COLO829 (cell line): Measurements from ENCODE around the gene USP49.

Experiments used
- DNase-seq: peaks from one replicate; pipeline ENCODE4 v3.0.0; 2012; ENCODE audit warnings: low spot score

The USP49 gene

DNA sequence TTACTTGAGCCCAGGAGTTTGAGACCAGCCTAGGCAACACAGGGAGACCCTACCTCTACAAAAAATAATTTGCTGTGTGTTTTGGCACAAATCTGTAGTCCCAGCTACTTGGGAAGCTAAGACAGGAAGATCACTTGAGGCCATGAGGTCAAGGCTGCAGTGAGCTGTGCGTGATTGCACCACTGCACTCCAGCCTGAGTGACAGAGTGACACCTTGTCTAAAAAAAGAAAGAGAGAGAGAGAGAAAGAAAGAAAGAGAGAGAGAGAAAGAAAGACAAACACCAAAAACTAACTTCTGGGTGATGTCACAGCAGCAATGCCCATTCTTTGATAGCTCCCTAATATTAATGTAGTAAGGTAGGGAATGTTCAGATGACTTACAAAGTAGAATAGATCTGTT is 20.4 kb downstream of the USP49 start:
- no peak for DNase-seq

DNA sequence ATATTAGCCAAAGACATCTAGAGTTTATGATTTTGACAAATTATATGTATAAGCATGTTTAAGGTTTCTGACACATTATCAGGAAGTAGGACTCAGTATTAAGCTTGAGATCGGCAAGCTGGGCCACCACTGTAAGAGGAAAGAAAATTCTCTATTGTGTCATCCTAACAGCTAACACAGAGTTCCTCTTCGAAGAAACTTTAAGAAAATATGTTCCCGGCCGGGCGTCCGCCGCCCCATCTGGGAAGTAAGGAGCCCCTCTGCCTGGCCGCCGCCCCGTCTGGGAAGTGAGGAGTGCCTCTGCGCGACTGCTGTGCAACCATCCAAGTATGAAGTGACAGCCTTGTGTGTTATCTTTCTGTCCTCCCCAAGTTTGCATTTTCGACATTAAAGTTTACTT is 23.0 kb downstream of the USP49 start:
- no peak for DNase-seq

DNA sequence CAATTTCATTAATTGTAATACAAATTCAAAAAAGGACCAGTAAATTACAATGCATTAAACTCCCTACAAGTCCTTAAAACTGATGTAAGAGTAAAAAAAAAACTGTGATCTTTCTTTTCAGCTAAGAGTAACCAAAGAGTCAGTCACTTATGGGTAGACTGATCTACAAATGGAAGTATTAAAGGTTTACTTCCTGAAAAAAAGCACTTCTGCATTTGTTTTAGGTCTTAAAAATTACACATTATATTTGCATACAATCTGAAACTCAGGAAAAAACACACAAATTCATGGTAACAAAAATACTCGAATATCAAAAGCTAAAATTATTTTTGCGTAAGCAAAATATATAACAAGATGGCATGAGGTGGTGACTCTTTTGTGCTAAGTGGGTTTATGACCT is 23.5 kb downstream of the USP49 start:
- no peak for DNase-seq

DNA sequence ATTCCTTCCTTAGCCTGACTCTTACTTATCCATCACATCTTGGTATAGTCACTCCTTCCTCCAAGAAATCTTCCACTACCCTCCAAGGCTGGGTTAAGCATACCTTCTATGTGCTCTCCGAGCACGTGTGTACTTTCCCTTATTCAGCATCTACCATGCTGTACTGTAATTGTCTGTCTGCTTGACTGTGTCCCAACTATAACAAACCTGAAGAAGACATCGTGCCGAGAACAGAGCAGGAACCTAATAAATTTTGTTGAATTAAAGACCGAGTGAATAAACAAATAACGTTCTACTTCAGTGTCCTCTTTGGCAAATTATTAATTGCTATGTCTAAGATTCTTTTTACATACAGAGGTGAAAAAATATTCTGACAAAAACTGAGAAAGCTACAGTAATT is 35.8 kb downstream of the USP49 start:
- no peak for DNase-seq

DNA sequence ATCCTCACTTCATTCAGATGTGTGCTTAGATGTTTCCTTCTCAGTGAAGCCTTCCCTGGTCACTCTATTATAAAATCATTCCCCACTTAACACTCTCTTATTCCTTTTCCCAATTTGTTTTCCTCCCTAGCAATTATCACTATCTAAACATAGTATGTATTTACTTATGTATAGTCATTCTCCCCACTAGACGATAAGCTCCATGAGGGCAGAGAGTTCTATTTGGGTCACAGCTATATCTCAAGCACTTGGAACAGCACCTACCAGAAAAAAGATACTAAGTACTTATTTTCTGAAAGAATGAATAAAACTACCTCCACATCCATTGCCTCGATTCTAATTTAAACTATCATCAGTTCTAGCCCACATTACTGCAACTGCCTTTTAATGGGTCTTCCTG is 36.5 kb downstream of the USP49 start:
- DNase-seq: no peak

DNA sequence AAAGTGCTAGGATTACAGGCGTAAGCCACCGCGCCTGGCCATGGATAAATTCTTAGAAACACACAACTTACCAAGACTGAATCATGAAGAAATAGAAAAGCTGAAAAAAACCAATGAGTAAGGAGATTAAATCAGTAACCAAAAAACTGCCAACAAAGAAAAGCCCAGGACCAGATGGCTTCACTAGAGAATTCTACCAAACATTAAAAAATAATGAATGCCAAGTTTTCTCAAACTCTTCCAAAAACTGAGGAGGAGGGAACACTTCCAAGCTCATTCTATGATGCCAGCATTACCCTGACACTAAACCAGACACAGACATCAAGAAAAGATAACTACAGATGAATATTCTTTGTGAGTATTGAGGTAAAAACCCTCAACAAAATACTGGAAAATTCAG is 44.3 kb downstream of the USP49 start:
- no peak for DNase-seq

DNA sequence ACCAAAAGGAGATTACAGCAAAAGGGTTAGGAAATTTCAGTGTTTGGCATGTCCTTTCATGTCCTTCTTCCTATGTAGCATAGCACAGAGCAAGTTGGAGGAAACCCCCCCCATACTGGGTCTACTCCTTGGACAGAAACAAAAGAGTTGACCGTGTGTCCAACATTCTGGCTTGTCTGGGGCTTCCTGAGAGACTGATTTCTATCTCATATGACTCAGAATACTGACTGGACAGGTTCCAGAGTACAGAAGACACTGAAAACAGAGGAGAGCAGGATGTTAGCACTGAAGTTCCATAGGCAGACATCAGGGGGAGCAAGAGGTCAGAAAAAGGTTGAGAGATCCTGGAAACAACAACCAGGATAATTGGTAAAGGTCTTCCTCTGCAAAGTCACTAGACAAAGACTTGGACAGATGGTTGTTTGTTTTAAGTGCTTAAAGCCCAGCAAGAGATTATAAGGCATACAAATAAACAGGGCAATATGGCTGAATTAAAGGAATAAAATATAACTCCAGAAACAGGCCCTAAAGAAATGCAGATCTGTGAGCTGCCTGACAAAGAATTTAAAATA is 48.4 kb downstream of the USP49 start:
- peak; percentile 86 for DNase-seq

DNA sequence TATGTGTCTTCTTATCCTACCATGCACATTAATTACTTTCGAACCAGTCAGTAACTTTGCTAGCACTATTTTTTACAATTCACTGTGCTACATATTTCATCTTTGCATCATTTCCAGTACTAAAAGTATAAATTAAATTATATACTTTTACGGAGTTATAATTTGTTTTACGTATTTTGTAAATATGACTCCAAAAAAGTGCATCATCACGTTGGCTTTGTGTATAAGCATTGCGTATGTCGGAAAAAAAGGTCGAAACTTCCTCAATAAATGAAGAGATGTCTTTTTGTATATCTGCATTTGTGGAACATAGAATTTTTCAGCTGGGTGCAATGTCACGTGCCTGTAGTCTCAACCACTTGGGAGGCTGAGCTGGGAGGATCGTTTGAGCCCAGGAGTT is 52.0 kb downstream of the USP49 start:
- DNase-seq: no peak

DNA sequence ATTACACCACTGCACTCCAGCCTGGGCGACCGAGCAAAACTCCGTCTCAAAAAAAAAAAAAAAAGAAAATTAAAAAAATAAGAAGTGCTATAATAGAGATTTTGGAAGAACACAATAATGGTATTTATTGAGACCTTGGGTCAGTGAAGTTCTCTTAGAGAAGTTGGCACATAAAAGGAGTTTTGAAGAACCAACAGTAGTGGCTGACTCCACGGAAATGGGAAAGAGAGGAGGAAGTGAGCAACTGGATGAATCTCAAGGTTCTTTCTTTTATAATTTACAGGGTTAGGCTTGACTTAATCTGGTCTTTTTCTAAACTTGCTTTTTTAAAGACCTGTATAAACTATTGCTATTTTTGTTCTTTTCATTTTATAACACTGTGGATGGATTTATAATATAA is 54.8 kb downstream of the USP49 start:
- no peak for DNase-seq

DNA sequence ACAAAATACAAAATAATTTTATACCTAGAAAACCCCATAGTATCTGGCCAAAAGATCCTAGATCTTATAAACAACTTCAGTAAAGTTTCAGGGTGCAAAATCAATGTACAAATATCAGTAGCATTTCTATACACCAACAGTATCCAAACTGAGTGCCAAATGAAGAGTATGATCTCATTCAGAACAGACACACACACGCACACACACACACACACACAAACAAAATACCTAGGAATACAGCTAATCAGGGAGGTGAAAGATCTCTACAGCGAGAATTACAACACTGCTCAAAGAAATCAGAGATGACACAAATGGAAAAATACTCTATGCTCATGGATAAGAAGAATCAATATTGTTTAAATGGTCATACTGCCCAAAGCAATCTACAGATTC is 58.5 kb downstream of the USP49 start:
- DNase-seq: no peak

DNA sequence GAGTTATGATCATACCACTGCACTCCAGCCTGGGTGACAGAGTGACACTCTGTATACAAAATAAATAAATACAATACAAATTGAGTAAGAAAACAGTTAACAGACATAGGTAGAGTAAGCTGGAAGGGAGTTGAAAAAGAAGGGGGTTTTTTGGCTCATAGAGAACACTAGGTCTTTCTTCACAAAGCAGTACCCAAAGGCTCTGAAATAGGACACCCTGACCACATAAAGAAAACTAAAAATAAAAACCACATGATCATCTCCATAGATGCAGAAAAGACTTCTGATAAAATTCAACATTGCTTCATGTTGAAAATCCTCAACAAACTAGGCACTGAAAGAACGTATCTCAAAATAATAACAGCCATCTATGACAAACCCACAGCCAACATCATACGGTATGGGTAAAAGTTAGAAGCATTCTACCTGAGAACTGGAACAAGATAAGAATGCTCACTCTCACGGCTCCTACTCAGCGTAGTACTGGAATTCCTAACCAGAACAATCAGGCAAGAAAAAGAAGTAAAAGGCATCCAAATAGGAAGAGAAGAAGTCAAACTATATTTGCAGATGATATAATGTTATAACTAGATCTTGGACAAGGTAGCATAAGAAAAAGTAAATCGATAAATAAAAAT is 59.0 kb downstream of the USP49 start:
- peak; percentile 69 for DNase-seq

DNA sequence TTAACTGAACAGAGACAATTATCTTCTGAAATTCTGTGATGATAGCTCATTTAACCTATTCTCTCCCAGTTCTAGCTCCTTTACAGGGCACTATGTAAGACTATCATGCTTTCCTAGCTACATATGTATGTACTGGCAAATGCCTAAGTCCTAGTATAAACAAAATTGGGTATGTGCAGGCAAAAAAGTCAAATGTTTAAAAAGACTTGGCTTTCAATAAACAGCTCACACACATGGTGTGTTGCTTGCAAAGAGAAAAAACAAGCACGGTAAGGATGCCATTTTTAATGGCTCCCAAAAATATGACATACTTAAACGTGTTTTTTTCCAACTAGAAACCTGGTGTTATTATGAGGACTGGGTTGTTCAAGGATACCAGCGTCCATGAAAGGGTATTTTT is 62.9 kb downstream of the USP49 start:
- DNase-seq: no peak

DNA sequence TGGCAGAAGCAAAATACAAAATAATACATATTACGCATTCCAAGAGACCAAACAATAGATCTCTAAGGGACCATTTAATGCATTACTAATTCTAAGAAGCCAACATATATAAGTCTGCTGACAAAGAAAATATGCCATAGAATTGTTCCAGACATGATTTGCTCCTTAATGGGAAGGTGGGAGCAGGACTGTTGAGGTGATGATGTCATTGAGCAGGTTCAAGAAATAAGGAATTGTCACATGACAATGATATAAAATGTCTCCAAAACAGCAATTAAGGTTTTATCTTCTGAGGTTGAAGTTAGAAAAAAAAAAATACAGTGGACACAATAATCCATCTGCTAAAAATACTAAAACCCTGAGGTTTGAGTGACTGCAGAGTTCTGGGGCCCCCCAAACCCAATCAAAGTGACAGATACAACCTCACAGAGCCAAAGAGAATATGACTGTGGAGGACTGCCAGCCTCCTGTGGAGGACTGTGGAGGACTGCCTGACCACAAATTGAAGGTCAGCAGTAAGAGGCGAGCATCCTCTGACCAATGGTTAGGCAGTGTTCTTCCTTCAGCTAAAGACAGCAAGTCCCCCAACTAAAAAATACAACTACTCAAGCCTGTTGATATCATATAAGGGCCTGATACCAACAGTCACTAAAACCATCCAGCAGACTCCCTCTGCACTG is 68.7 kb downstream of the USP49 start:
- no peak for DNase-seq

DNA sequence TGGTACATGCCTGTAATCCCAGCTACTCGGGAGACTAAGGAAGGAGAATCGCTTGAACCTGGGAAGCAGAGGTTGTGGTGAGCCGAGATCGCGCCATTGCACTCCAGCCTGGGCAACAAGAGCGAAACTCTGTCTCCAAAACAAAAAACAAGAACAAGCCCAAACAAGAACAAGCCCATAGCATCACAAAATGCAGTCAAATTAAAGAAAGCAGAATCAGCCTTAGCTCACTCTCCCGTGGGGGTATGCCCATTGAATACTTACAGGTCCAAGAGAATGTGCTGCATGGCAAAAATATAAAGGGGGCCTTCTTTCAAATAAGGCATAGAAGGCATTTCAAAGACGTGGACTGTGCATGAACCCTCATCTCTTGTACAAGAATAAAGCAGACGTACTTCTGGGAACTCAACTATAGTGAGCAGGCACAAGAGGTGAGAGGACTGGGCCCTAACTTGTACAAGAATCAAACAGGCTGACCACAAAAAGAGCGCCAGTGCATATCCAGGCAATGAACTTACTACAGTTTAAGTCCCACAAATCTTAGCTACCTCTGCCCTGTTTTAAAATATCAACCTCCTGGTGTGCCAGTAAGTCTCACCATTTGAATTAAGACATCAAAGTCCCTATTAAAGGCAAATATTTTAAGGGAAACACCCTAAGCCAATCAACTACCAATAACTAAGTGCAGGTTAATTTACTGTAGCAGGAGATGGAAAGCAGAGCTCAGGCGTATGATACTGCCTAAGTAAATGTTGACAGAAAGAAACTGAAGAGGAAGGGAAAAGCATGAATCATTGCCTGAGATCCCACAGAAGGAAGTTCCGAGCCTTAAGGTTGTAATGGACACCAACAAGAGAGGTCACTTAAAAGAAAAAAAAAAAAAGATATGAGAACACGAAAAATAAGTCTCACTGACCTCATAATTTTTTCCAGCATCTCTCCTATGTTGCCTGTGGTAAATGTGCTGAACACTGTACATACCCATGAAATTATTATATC is 70.3 kb downstream of the USP49 start:
- DNase-seq: no peak

DNA sequence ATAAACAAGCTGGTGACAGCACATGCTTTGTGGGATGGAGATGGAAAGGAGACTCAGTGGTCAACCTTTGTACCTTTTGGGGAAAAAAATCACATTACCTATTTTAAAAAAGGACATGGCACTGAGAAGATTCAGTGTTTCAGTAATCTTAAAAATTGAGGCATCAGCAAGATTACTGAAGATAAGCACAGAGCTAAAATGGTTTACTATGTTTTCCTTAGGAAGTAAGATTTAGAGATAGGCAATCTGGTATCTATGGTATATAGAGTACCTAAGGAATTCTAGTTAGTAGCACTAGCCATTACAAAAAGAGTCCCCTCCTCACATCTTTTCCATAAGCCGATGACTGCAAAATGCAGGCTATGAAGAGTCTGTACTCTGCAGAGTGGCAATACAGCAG is 72.0 kb downstream of the USP49 start:
- DNase-seq: no peak

DNA sequence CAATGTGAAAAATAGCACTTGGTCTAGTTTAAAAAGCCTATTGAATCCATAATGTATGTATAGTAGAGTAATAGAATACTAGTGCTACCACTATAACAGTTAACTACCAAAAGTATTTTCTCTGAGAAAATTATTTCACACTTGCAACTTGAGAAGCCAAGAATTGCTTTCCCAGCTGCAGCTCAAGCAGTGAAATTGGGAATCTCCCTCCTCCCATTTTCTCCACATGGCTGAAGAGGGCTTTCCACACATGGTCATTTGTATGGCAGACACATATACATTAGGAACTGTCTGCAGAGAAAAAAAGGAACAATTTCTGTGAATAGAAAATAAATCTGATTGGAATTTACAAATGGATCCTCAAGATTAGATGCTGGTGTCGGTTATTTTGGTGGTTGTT is 73.2 kb downstream of the USP49 start:
- DNase-seq: no peak

DNA sequence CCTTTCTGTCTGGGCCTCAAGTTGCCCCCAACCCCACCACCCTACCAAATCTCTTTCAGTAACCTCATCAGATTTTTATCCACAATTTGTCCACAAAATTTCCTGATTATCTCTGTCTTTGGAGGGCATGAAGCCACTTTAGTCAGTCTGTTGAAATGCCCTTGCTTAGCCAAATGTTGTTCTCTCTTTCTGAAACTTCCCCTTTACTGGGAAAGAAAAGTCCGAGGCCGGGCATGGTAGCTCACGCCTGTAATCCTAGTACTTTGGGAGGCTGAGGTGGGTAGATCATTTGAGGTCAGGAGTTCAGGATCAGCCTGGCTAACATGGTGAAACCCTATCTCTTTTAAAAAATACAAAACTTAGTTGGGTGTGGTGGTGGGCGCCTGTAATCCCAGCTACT is 73.9 kb downstream of the USP49 start:
- no peak for DNase-seq

DNA sequence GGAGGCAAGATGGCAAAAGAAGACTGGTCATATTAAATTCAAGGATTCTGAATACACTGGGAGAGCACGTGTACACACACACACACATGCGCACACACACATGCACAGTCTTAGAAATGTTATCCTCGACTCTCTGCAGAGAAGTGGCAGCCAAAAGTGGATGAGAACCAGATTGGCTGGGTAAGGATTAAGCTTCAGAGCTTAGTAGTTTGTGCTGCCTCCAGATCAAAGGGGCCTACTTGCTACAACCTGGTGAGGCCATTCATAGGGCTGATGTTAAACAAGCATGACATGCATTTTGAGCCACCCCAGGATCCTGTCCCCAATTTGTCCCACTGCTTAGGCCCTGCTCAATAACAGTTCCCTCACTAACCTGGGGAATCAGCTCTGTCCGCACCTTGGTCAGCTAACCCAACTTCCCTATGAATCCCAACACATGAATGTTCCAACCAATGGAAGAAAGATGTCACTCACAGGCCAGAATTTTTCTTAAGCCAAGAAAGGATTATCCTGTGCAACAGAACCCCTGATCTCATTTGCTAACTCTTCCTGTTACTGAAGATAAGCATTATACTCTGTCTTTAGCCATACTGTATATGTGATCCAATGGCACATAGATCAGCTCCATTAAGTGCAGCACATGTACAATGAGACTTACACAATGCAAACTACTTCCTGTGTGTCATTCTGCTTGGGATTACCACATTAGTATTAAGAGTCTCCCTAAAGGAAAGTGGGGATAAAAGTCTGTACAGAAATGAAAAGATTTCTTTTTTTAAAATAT is 76.7 kb downstream of the USP49 start:
- DNase-seq: no peak

DNA sequence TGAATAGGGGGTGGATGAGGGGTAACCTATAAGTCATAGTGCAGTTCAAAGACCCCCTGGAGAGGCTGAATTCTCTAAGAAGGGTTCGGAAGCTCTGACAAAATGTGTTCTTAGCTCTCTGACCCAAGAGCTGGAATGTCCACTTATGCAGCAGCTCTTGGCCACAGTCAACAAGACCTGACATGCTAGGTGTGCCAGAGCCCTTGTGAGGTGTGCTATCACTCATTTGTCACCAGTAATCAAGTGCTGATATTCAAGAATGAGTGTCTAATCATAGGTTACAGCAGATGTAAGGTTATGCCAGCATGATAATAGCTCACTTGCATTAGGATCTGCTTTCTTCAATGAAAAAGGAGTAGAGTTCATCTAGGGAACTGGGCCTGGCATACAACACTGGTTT is 79.6 kb downstream of the USP49 start:
- DNase-seq: no peak

DNA sequence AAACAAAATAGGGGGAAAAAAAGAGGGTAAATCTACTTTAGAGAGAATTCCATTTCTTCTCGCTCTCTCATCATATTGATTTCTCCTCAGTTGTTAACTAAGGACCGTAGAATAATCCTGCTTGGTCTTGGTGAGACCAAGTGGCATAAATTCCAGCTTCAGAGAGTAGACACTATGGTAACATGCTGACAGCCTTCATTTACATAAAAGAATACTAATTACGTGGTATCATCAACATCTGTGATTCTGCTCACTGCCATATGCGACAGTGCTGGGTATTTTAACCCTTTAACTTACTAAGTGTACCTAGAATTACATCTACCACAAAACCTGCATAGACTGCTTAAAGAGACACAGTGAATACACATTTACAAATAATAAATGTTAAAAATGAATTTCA is 80.5 kb downstream of the USP49 start:
- no peak for DNase-seq

DNA sequence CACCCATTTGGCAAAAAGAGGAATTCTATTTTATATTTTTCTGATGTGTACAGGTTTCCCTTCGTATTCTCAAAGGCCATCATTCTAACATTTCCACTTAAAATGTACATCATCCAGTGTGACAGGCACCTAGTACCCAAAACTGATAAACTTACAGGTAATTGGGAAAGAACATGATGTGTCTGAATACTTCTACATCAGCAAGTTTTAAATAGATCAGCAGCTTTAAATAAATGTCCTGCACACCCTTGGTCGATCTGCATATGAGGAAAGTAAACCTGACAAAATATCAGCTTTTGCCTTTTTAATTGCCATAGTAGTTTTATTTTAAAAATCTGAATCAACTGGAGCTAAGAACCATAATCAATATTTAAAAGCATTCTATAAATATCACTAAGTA is 81.2 kb downstream of the USP49 start:
- no peak for DNase-seq

DNA sequence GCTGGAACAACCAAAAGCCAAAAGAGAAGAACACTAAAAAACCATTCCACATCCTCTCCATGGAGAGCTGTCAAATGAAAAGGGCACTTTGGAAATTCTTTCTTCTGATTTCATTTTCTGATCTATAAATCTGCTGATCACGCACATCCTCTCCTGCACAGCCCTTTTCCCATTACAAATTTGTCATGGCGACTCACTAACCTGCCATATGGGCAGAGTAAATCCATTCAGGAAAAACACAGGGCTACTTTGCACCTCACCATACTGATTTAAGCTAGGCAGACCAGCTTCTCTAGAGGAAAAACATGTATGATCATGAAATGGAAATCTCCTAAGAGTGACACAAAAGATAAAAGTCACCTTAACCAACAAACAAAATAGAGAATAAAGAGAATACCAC is 81.7 kb downstream of the USP49 start:
- DNase-seq: no peak
